Measurements from ENCODE around the gene DNPEP. TPM values are rescaled to one million over a fixed set of nuclear protein-coding genes. Genes with fewer than 3 reads are reported as not detected.

Gene DNPEP
- total RNA-seq, 1 donor from 2014 or later: 19.8 TPM

GRCh38 chr2:219420687-219421086, 33.0 kb upstream of the DNPEP start:
- Mint-ChIP-seq H3K9me3 (ENCODE audit: unreplicated experiment) (peaks cover 3% of the 10 kb centered on the region), H3K4me1 (ENCODE audit: low read depth, unreplicated experiment) (no peaks in the 10 kb centered on the region), H3K4me3 (ENCODE audit: unreplicated experiment) (no peak overlapping the region), H3K27me3 (ENCODE audit: unreplicated experiment) (peaks cover 5% of the 10 kb centered on the region), H3K27ac (ENCODE audit: unreplicated experiment) (no peak overlapping the region), H3K36me3 (ENCODE audit: unreplicated experiment) (no peaks in the 10 kb centered on the region)
- no peak for DNase-seq
- no peak for TF ChIP-seq CTCF (IDR thresholded peaks at IDR 0.05; ENCODE audit: partially characterized antibody, unreplicated experiment)

GRCh38 chr2:219419331-219420197, 31.9 kb upstream of the DNPEP start:
- DNase-seq: no peak
- H3K27ac Mint-ChIP-seq (ENCODE audit: unreplicated experiment): no peak overlapping the region
- peaks cover 3% of the 10 kb centered on the region for H3K27me3 Mint-ChIP-seq (ENCODE audit: unreplicated experiment)
- peak overlapping the region; percentile 57 for H3K4me3 Mint-ChIP-seq (ENCODE audit: unreplicated experiment)
- H3K9me3 Mint-ChIP-seq (ENCODE audit: unreplicated experiment): peaks cover 3% of the 10 kb centered on the region
- no peaks in the 10 kb centered on the region for H3K4me1 Mint-ChIP-seq (ENCODE audit: low read depth, unreplicated experiment)
- H3K36me3 Mint-ChIP-seq (ENCODE audit: unreplicated experiment): no peaks in the 10 kb centered on the region
- no peak for TF ChIP-seq CTCF (IDR thresholded peaks at IDR 0.05; ENCODE audit: partially characterized antibody, unreplicated experiment)

- peak overlapping the region; percentile 34 for H3K4me3 Mint-ChIP-seq (ENCODE audit: unreplicated experiment)
- H3K9me3 Mint-ChIP-seq (ENCODE audit: unreplicated experiment): peaks cover 3% of the 10 kb centered on the region
- no peak for DNase-seq
- no peak for TF ChIP-seq CTCF (IDR thresholded peaks at IDR 0.05; ENCODE audit: partially characterized antibody, unreplicated experiment)
- H3K27me3 Mint-ChIP-seq (ENCODE audit: unreplicated experiment): peaks cover 3% of the 10 kb centered on the region
- no peaks in the 10 kb centered on the region for H3K4me1 Mint-ChIP-seq (ENCODE audit: low read depth, unreplicated experiment)
- H3K36me3 Mint-ChIP-seq (ENCODE audit: unreplicated experiment): no peaks in the 10 kb centered on the region
- H3K27ac Mint-ChIP-seq (ENCODE audit: unreplicated experiment): no peak overlapping the region
Observed at GRCh38 chr2:219419012-219419324, 31.3 kb upstream of the DNPEP start.

GRCh38 chr2:219418155-219419011, 30.7 kb upstream of the DNPEP start, which contains the start of gene DES:
Gene DES (plus strand): TSS chr2:219418377. CDS start chr2:219418463, 86 bp downstream.
- H3K27ac Mint-ChIP-seq (ENCODE audit: unreplicated experiment): no peak within 1 kb of the TSS
- H3K4me3 Mint-ChIP-seq (ENCODE audit: unreplicated experiment): peak within 1 kb of the TSS; percentile 34
- no peaks in the 10 kb centered on the region for H3K36me3 Mint-ChIP-seq (ENCODE audit: unreplicated experiment)
- DNase-seq: no peak
- peaks cover 3% of the 10 kb centered on the region for H3K27me3 Mint-ChIP-seq (ENCODE audit: unreplicated experiment)
- TF ChIP-seq CTCF (IDR thresholded peaks at IDR 0.05; ENCODE audit: partially characterized antibody, unreplicated experiment): no peak
- no peaks in the 10 kb centered on the region for H3K4me1 Mint-ChIP-seq (ENCODE audit: low read depth, unreplicated experiment)
- H3K9me3 Mint-ChIP-seq (ENCODE audit: unreplicated experiment): peaks cover 3% of the 10 kb centered on the region

Data from glutamatergic neuron (in vitro differentiated cells).